H1 (cell line): ENCODE results near the gene STX11. TPM values are rescaled to one million over a fixed set of nuclear protein-coding genes. Genes with fewer than 3 reads are reported as not detected.

Source experiments
- CTCF ChIA-PET: fragments of 300-600 bp; sonication (Branson Sonifier 250); formaldehyde crosslinking; loops from one replicate; lab custom pipeline; 2021; ENCODE audit not compliant: partially characterized antibody; lab: Charles Lee
- POLR2A ChIA-PET: fragments of 300-600 bp; sonication (Branson Sonifier 250); formaldehyde crosslinking; loops from one replicate; lab custom pipeline; 2021; ENCODE audit warnings: inconsistent platforms; ENCODE audit not compliant: partially characterized antibody; lab: Charles Lee
- DNase-seq, 2 experiments: peaks; one replicate each; pipeline versions ENCODE4 v3.0.0 to v3.0.0-alpha.2; 2010 to 2022; ENCODE audit warnings: low spot score in 2 of 2, low read depth in 1 of 2, mixed read lengths in 1 of 2
- FAIRE-seq: peaks from 2 replicates; lab custom pipeline; 2011; peaks lifted over from hg19 to GRCh38; lab: Jason Lieb, UNC
- H2AFZ ChIP-seq: 2 replicates; pipeline ENCODE4 v1.8.1; 2012; ENCODE audit warnings: low read length, inconsistent platforms
- H2AK5ac ChIP-seq: 2 replicates; pipeline ENCODE4 v1.6.1; 2013; ENCODE audit warnings: low read depth, low read length
- H2BK120ac ChIP-seq: replicated peaks from 2 replicates; pipeline ENCODE3; 2013; ENCODE audit warnings: low read depth, low read length, inconsistent platforms
- H2BK12ac ChIP-seq: 2 replicates; pipeline ENCODE4 v1.6.1; 2013; ENCODE audit warnings: low read depth, low read length
- H2BK15ac ChIP-seq: 2 replicates; pipeline ENCODE4 v1.6.1; 2013; ENCODE audit warnings: low read length
- H2BK20ac ChIP-seq: 2 replicates; pipeline ENCODE4 v1.6.1; 2013; ENCODE audit warnings: low read length
- H2BK5ac ChIP-seq: 2 replicates; pipeline ENCODE4 v1.6.1; 2013; ENCODE audit warnings: low read depth, low read length
- H3K14ac ChIP-seq: 2 replicates; pipeline ENCODE4 v1.6.1; 2013; ENCODE audit warnings: inconsistent platforms; ENCODE audit not compliant: insufficient read length
- H3K18ac ChIP-seq: 2 replicates; pipeline ENCODE4 v1.6.1; 2013; ENCODE audit warnings: low read length; ENCODE audit errors: extremely low read depth
- H3K23ac ChIP-seq: 2 replicates; pipeline ENCODE4 v1.6.1; 2013; ENCODE audit warnings: inconsistent platforms; ENCODE audit not compliant: insufficient read length
- H3K23me2 ChIP-seq: 2 replicates; pipeline ENCODE4 v1.6.1; 2013; ENCODE audit warnings: low read depth, low read length
- H3K27ac ChIP-seq: 2 replicates; pipeline ENCODE4 v1.6.1; 2011; ENCODE audit warnings: low read depth, low read length, inconsistent platforms
- H3K27me3 ChIP-seq, 4 experiments: replicated peaks in 1 of 4; 1 replicate in 1 of 4; 2 replicates in 3 of 4; pipeline versions ENCODE4 v1.6.1 to v1.8.1; 2011 to 2013; ENCODE audit warnings: low read length in 3 of 4, mild to moderate bottlenecking in 3 of 4, inconsistent platforms in 2 of 4, mixed read lengths in 2 of 4, moderate library complexity in 1 of 4; ENCODE audit not compliant: control insufficient read depth in 3 of 4, insufficient read depth in 3 of 4; ENCODE audit errors: extremely low read depth in 1 of 4
- H3K36me3 ChIP-seq, 4 experiments: 2 replicates each; pipeline versions ENCODE4 v1.6.1 to v1.8.1; 2011 to 2013; ENCODE audit warnings: mild to moderate bottlenecking in 4 of 4, low read length in 3 of 4, moderate library complexity in 2 of 4, control low read depth in 1 of 4, inconsistent platforms in 1 of 4; ENCODE audit not compliant: insufficient read depth in 4 of 4, control insufficient read depth in 2 of 4
- H3K4ac ChIP-seq: replicated peaks from 2 replicates; pipeline ENCODE3; 2013; ENCODE audit warnings: low read length, low read depth, mixed read lengths, inconsistent platforms; ENCODE audit not compliant: insufficient read length
- H3K4me1 ChIP-seq, 4 experiments: replicated peaks in 1 of 4; 1 replicate in 1 of 4; 2 replicates in 3 of 4; pipeline versions ENCODE4 v1.6.1 to v1.8.1; 2011 to 2013; ENCODE audit warnings: low read length in 3 of 4, inconsistent platforms in 2 of 4, mixed read lengths in 1 of 4; ENCODE audit not compliant: insufficient read depth in 4 of 4, control insufficient read depth in 3 of 4
- H3K4me2 ChIP-seq, 2 experiments: 2 replicates each; pipeline versions ENCODE4 v1.6.1 to v1.8.1; 2011 to 2013; ENCODE audit warnings: low read depth in 2 of 2, low read length in 2 of 2, control low read depth in 1 of 2, inconsistent platforms in 1 of 2, mild to moderate bottlenecking in 1 of 2; ENCODE audit not compliant: insufficient read depth in 1 of 2
- H3K4me3 ChIP-seq, 4 experiments: fragments of 200-600, 300-600 bp in 1 of 4; sonication (generic), shearing (Covaris generic), sonication (Bioruptor Twin) in 1 of 4; 2 replicates each; pipeline versions ENCODE4 v1.5.1 to v1.8.1; 2011 to 2016; ENCODE audit warnings: low read length in 4 of 4, low read depth in 3 of 4, control low read depth in 2 of 4, inconsistent platforms in 2 of 4, mild to moderate bottlenecking in 2 of 4, mixed read lengths in 1 of 4, moderate library complexity in 1 of 4; ENCODE audit not compliant: insufficient read depth in 2 of 4; ENCODE audit errors: extremely low read depth in 1 of 4
- H3K56ac ChIP-seq: replicated peaks from 2 replicates; pipeline ENCODE3; 2013; ENCODE audit warnings: low read depth, mild to moderate bottlenecking, mixed read lengths, low read length, inconsistent platforms; ENCODE audit not compliant: insufficient read length
- H3K79me1 ChIP-seq: 2 replicates; pipeline ENCODE4 v1.6.1; 2013; ENCODE audit warnings: low read depth, low read length, control low read depth
- H3K79me2 ChIP-seq, 2 experiments: 2 replicates each; pipeline versions ENCODE4 v1.6.1 to v1.8.1; 2012 to 2013; ENCODE audit warnings: low read length in 2 of 2, mild to moderate bottlenecking in 2 of 2, inconsistent platforms in 1 of 2; ENCODE audit not compliant: insufficient read depth in 2 of 2, control insufficient read depth in 1 of 2
- H3K9ac ChIP-seq, 4 experiments: replicated peaks in 1 of 4; 1 replicate in 1 of 4; 2 replicates in 3 of 4; pipeline versions ENCODE4 v1.6.1 to v1.8.1; 2011 to 2013; ENCODE audit warnings: low read depth in 3 of 4, low read length in 3 of 4, control low read depth in 2 of 4, mild to moderate bottlenecking in 2 of 4, moderate library complexity in 2 of 4, inconsistent platforms in 1 of 4; ENCODE audit errors: extremely low read depth in 1 of 4
- H3K9me3 ChIP-seq, 2 experiments: 2 replicates each; pipeline versions ENCODE4 v1.6.1 to v1.8.1; 2012 to 2013; ENCODE audit warnings: mild to moderate bottlenecking in 2 of 2, moderate library complexity in 2 of 2, control low read depth in 1 of 2, inconsistent platforms in 1 of 2, low read depth in 1 of 2, low read length in 1 of 2, mixed read lengths in 1 of 2; ENCODE audit not compliant: insufficient read depth in 2 of 2
- H4K20me1 ChIP-seq, 2 experiments: replicated peaks in 1 of 2; 2 replicates each; pipeline versions ENCODE3 to v1.8.1; 2011 to 2013; ENCODE audit warnings: inconsistent platforms in 2 of 2, low read length in 2 of 2, mild to moderate bottlenecking in 1 of 2; ENCODE audit not compliant: insufficient read depth in 2 of 2, control insufficient read depth in 1 of 2
- H4K5ac ChIP-seq: 2 replicates; pipeline ENCODE4 v1.6.1; 2013; ENCODE audit warnings: low read length, low read depth, mixed read lengths, inconsistent platforms; ENCODE audit not compliant: insufficient read length
- H4K8ac ChIP-seq: 2 replicates; pipeline ENCODE4 v1.8.0; 2013; ENCODE audit warnings: mild to moderate bottlenecking, moderate library complexity, low read length, inconsistent platforms; ENCODE audit not compliant: insufficient read depth; ENCODE audit errors: extremely low read depth
- H4K91ac ChIP-seq: replicated peaks from 2 replicates; pipeline ENCODE3; 2013; ENCODE audit warnings: low read length, mixed read lengths, inconsistent platforms; ENCODE audit not compliant: insufficient read length
- CTBP2 ChIP-seq: IDR thresholded peaks from 2 replicates; pipeline ENCODE4 v1.7.0; 2011; ENCODE audit warnings: borderline replicate concordance, mild to moderate bottlenecking, moderate library complexity, mixed read lengths, low read length; ENCODE audit not compliant: insufficient read depth, insufficient read length
- JUN ChIP-seq: IDR thresholded peaks from 2 replicates; pipeline ENCODE4 v1.6.1; 2011; ENCODE audit warnings: low read depth, mild to moderate bottlenecking, improper control_type of control experiment, low read length
- JUND ChIP-seq: IDR thresholded peaks from 2 replicates; pipeline ENCODE4 v1.6.1; 2011; ENCODE audit warnings: mild to moderate bottlenecking, improper control_type of control experiment, low read length
- KDM5A ChIP-seq: fragments of 200-600 bp; IDR thresholded peaks from 2 replicates; pipeline ENCODE4 v1.7.1; 2012; ENCODE audit warnings: mild to moderate bottlenecking, low read length, inconsistent platforms, mixed read lengths
- RBBP5 ChIP-seq: IDR thresholded peaks from 2 replicates; pipeline ENCODE4 v1.7.1; 2012; ENCODE audit warnings: low read depth, mild to moderate bottlenecking, inconsistent platforms, low read length, moderate library complexity, borderline replicate concordance
- TEAD4 ChIP-seq: IDR thresholded peaks from 2 replicates; pipeline ENCODE4 v1.6.1; 2012; ENCODE audit warnings: low read depth, low read length, inconsistent platforms, mixed read lengths
- WGBS, 2 experiments: shearing (Covaris generic) in 1 of 2; methylation state at CpG; one replicate each; pipeline versions ENCODE4 v1.1.6 to v1.1.7; 2013 to 2015; ENCODE audit warnings: low lambda C conversion rate in 2 of 2, mixed read lengths in 2 of 2, inconsistent platforms in 1 of 2, low coverage in 1 of 2, missing lambda C conversion rate in 1 of 2; ENCODE audit not compliant: insufficient replicate concordance in 2 of 2, insufficient coverage in 1 of 2, insufficient read length in 1 of 2; ENCODE audit errors: extremely low coverage in 1 of 2, missing lambda C conversion rate in 1 of 2; 5-methylcytosine and 5-hydroxymethylcytosine counted together
- polyA plus RNA-seq, 7 experiments: library from polyadenylated mRNA; depleted of rRNA in 3 of 7; stranded (reverse) in 5 of 7; unstranded in 2 of 7; fragments of >200 nt in 5 of 7; fragments of 200-250 nt in 2 of 7; gene quantifications; 1 replicate in 5 of 7; 2 replicates in 1 of 7; 4 replicates in 1 of 7; pipeline versions ENCODE4 v1.2.1 to v1.2.3, GENCODE V29; 2011 to 2013; ENCODE audit warnings: missing spikeins in 2 of 7, mixed read lengths in 2 of 7
- total RNA-seq: library from RNA; stranded (reverse); fragmentation: NEBNext Ultra II Directional; extraction: Animal tissue kit (Norgen Biotek cat#: 25700); gene quantifications from 2 replicates; pipeline ENCODE4 v1.2.1, GENCODE V29; 2021

Gene STX11
- total and polyA plus RNA-seq, 2 of the 8 experiments (the other 6 are each of a cell fraction or from before 2014, with no cell fraction given) = 0.15 to 0.34 TPM

DNA sequence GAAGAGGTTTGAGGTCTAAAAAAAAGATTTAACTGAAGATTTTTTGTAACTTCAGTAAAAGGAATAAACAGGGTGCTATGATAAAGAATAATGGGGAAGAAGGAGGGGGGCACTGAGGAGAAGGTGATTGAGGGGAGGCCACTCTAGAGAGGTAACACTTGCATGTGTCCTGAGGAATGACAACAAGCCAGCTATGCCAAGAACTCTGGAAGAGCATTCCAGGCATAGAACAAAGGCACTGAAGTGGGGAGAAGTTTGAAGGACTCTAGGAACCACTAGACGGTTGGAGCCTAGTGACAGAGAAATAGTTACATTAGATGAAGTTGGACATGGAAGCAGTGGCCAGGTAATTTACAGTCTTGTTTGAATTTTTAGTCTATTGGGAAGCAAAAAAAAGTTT is 44.1 kb upstream of the STX11 start:
- no peak overlapping the region for H2AK5ac ChIP-seq
- H3K4me2 ChIP-seq = no peak overlapping the region
- no peaks in the 10 kb centered on the region for H3K9me3 ChIP-seq
- H2BK15ac ChIP-seq = no peak overlapping the region
- no peaks in the 10 kb centered on the region for H3K79me2 ChIP-seq
- no peaks in the 10 kb centered on the region; the same call in 1 of the 2 replicates for H3K23me2 ChIP-seq
- no peak overlapping the region for H3K56ac ChIP-seq
- no peak overlapping the region for H2BK12ac ChIP-seq
- DNase-seq (no peak), FAIRE-seq (no peak)
- no peaks in the 10 kb centered on the region for H4K20me1 ChIP-seq
- no peak overlapping the region for H2BK20ac ChIP-seq
- no peak overlapping the region for H4K5ac ChIP-seq
- no peak overlapping the region for H4K91ac ChIP-seq
- no peaks in the 10 kb centered on the region for H3K27me3 ChIP-seq
- H3K79me1 ChIP-seq = no peaks in the 10 kb centered on the region
- H3K18ac ChIP-seq = no peak overlapping the region
- no peak overlapping the region for H3K27ac ChIP-seq
- POLR2A ChIA-PET = no interaction called here
- TF ChIP-seq JUN (no peak), JUND (no peak), CTBP2 (no peak), TEAD4 (peak; percentile 75), RBBP5 (no peak), KDM5A (no peak)
- WGBS, 2 experiments = 85% methylated on average over 1 of the region's 1 CpG; no CpG with 5 or more reads in 1 of the 2 experiments
- H3K14ac ChIP-seq = no peak overlapping the region
- peak overlapping the region; percentile 39 for H3K4ac ChIP-seq
- H3K36me3 ChIP-seq = no peaks in the 10 kb centered on the region
- H2BK5ac ChIP-seq = no peak overlapping the region
- H3K4me3 ChIP-seq = no peak overlapping the region
- no peak overlapping the region for H2AFZ ChIP-seq
- no peak overlapping the region for H4K8ac ChIP-seq
- no peak overlapping the region for H3K9ac ChIP-seq
- no peak overlapping the region for H3K23ac ChIP-seq
- H3K4me1 ChIP-seq = no peaks in the 10 kb centered on the region
- CTCF ChIA-PET = interaction anchor here (0.9 to 2.3 kb wide), 4 partner anchors 8 to 392 kb away, joined by 3 to 8 read pairs (median 4); no protein-coding TSS in a partner anchor
- H2BK120ac ChIP-seq = no peak overlapping the region
